ENCODE data around the gene CDH23.
"Not testable (repeated sequence)": the region's sequence is repeated elsewhere in the genome, so short reads cannot be mapped to it uniquely, and the experiment has no call there.

Gene CDH23

DNA sequence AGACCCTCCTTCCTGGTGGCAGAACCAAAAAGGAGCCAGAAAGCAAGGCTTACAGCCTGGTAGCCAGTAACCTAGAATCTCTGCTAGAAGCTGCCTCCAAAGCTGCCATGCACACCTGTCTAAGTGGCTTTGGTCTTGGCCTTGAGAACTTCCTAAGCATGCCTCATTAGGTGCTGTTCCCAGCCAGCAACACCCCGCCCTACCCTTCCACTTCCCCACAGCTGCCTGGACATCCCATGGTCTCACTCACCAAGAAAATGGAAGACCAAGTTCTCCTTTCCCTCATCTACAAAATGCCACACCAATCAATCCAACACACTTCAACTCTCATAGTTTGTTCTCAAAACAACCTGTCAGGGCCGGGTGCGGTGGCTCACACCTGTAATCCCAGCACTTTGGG is 450.1 kb downstream of the CDH23 start:
- H3K4me1 Mint-ChIP-seq (ENCODE audit: low read depth), result peaks cover 72% of the 10 kb centered on the region
- no peaks in the 10 kb centered on the region for H3K9me3 Mint-ChIP-seq
- peak overlapping the region; percentile 72 for H3K4me3 Mint-ChIP-seq
- H3K27ac Mint-ChIP-seq, result peak overlapping the region; percentile 78
- intact Hi-C loops (cut with micrococcal nuclease), result no loop called here
- peaks cover 72% of the 10 kb centered on the region for H3K36me3 Mint-ChIP-seq (ENCODE audit: low read depth)
- H3K27me3 Mint-ChIP-seq, result no peaks in the 10 kb centered on the region

DNA sequence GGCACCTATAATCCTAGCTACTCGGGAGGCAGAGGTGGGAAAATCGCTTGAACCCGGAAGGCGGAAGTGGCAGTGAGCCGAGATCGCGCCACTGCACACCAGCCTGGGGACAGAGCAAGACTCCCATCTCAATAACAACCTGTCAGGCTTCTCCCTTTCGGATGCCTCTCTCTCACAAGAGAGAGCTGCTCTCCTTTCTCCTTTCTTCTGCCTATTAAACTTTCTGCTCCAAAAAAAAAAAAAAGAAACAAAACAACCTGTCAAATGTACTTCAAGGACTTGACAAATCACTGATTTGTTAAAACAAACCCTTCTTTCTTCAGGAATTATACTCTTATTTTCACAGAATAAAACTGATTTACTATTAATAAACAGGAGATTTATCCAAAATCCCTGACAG is 450.7 kb downstream of the CDH23 start:
- H3K9me3 Mint-ChIP-seq, result no peaks in the 10 kb centered on the region
- H3K36me3 Mint-ChIP-seq (ENCODE audit: low read depth), result peaks cover 70% of the 10 kb centered on the region
- peaks cover 72% of the 10 kb centered on the region for H3K4me1 Mint-ChIP-seq (ENCODE audit: low read depth)
- intact Hi-C loops (cut with micrococcal nuclease), result no loop called here
- H3K27me3 Mint-ChIP-seq, result no peaks in the 10 kb centered on the region
- peak overlapping the region; percentile 98 for H3K4me3 Mint-ChIP-seq
- H3K27ac Mint-ChIP-seq, result peak overlapping the region; percentile 78

DNA sequence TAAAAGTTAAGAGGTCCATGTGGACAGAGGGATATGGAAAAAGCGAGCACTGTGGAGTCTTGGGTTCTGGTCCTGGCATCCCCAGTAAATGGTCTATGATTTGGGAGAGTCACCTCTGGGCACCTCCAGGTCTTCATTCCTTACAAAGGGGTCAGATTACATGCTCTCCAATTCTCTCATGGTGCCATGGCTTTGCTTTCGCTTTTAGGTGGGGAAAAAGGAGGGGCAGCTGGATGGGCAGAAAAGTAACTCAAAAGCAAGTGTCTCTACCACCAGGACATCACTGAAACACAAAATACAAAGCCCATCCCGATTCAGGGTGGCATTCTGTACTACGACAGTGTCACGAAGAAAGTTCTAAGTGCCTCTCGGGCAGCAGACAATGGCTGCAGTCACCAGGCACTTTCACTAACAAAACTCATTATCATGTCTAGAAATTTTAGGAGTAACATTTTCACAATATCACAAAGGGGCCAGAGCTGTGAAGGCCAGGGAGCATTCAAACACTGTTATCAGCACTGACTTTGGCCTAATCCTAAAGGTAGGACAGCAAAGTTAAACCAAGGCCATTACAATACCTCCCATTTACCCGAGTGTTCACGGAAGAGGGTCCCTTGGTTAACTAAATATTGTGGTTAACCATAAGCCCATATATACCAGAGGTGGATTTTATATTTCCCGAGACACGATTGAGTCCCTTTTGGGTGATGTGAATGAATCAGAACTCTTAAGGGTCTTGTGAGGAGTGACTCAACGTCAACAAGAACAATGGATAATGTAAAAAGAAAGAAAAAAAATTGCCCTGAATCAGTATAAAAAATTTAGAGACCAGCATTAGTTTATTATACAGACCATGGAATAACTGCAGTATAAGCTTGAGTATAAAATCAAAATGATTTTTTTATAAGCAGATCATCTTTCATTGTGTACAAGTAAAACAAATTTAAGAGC is 451.9 kb downstream of the CDH23 start:
- intact Hi-C loops (cut with micrococcal nuclease), result no loop called here
- Mint-ChIP-seq H3K36me3 (ENCODE audit: low read depth) (peaks cover 58% of the 10 kb centered on the region), H3K9me3 (no peaks in the 10 kb centered on the region), H3K4me1 (ENCODE audit: low read depth) (peaks cover 72% of the 10 kb centered on the region), H3K4me3 (peak overlapping the region; percentile 98), H3K27me3 (no peaks in the 10 kb centered on the region), H3K27ac (peak overlapping the region; percentile 92)

DNA sequence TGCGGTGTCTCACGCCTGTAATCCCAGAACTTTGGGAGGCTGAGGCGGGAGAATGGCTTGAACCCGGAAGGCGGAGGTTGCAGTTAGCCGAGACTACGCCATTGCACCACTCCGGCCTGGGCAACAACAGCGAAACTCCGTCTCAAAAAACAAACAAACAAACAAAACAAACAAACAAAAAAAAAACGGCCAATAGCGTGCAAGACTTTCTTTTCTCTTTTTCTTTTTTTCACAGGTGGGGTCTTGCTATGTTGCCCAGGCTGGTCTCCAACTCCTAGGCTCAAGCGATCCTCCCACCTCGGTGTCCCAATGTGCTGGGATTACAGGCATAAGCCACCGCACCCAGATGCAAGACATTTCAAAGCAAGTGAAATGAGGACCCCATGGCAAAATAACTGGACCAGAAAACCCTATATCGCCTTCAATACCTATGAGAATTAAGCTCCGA is 452.8 kb downstream of the CDH23 start:
- intact Hi-C loops (cut with micrococcal nuclease), result no loop called here
- H3K9me3 Mint-ChIP-seq, result no peaks in the 10 kb centered on the region
- H3K27ac Mint-ChIP-seq, result peak overlapping the region; percentile 92
- peaks cover 75% of the 10 kb centered on the region for H3K4me1 Mint-ChIP-seq (ENCODE audit: low read depth)
- H3K4me3 Mint-ChIP-seq, result peak overlapping the region; percentile 98
- peaks cover 56% of the 10 kb centered on the region for H3K36me3 Mint-ChIP-seq (ENCODE audit: low read depth)
- no peaks in the 10 kb centered on the region for H3K27me3 Mint-ChIP-seq

GRCh38 chr10:71850021-71850742 is 453.5 kb downstream of the CDH23 start:
- Mint-ChIP-seq H3K27me3 (no peaks in the 10 kb centered on the region), H3K4me1 (ENCODE audit: low read depth) (peaks cover 75% of the 10 kb centered on the region), H3K27ac (peak overlapping the region; percentile 92), H3K9me3 (no peaks in the 10 kb centered on the region), H3K4me3 (peak overlapping the region; percentile 98), H3K36me3 (ENCODE audit: low read depth) (peaks cover 53% of the 10 kb centered on the region)
- intact Hi-C loops (cut with micrococcal nuclease), result loop anchor here (2.0 kb wide), 1 partner anchor 39 kb away; no protein-coding TSS in a partner anchor

GRCh38 chr10:71850743-71851464 is 454.2 kb downstream of the CDH23 start, which contains the start of gene PSAP:
Gene PSAP, minus strand, starts transcription at chr10:71851251. Its CDS starts 30 bp downstream, at chr10:71851221.
- H3K27ac Mint-ChIP-seq, result peak within 1 kb of the TSS; percentile 92
- peak within 1 kb of the TSS; percentile 98 for H3K4me3 Mint-ChIP-seq
- H3K9me3 Mint-ChIP-seq, result no peaks in the 10 kb centered on the region
- peaks cover 75% of the 10 kb centered on the region for H3K4me1 Mint-ChIP-seq (ENCODE audit: low read depth)
- H3K36me3 Mint-ChIP-seq (ENCODE audit: low read depth), result peaks cover 46% of the 10 kb centered on the region
- H3K27me3 Mint-ChIP-seq, result no peaks in the 10 kb centered on the region
- intact Hi-C loops (cut with micrococcal nuclease), result loop anchor here (2.0 kb wide), 1 partner anchor 38 kb away; no protein-coding TSS in a partner anchor

DNA sequence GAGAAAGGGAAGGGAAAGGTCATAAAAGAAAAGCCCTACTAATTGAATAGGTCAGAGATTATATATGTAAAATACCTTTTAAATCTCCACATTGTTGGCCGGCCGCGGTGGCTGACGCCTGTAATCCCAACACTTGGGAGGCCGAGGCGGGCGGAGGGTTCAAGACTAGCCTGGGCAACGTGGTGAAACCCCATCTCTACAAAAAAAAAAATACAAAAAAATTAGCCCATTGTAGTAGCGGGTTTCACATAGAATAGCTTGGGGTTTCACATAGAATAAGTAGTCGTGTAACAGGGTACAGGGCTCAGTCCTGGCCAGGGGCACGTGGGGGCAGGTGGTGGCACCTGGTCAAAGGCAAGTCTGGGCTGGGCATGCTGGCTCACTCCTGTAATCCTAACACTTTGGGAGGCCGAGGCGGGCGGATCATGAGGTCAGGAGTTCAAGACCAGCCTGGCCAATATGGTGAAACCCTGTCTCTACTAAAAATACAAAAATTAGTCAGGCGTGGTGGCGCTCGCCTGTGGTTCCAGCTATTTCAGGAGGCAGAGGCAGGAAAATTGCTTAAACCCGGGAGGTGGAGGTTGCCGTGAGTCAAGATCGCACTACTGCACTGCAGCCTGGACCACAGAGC is 454.9 kb downstream of the CDH23 start:
- H3K4me3 Mint-ChIP-seq, result peak overlapping the region; percentile 98
- peak overlapping the region; percentile 92 for H3K27ac Mint-ChIP-seq
- not testable (repeated sequence) for H3K27me3 Mint-ChIP-seq, H3K9me3 Mint-ChIP-seq
- H3K4me1 Mint-ChIP-seq (ENCODE audit: low read depth), result peaks cover 76% of the 10 kb centered on the region
- H3K36me3 Mint-ChIP-seq (ENCODE audit: low read depth), result peaks cover 44% of the 10 kb centered on the region
- intact Hi-C loops (cut with micrococcal nuclease), result loop anchor here (2.0 kb wide), 1 partner anchor 37 kb away; no protein-coding TSS in a partner anchor

GRCh38 chr10:71852355-71852937 is 455.7 kb downstream of the CDH23 start:
- Mint-ChIP-seq H3K27ac (peak overlapping the region; percentile 92), H3K27me3 (no peaks in the 10 kb centered on the region), H3K36me3 (ENCODE audit: low read depth) (peaks cover 36% of the 10 kb centered on the region), H3K4me1 (ENCODE audit: low read depth) (peaks cover 74% of the 10 kb centered on the region), H3K9me3 (no peaks in the 10 kb centered on the region), H3K4me3 (peak overlapping the region; percentile 36)
- intact Hi-C loops (cut with micrococcal nuclease), result no loop called here

- intact Hi-C loops (cut with micrococcal nuclease), result no loop called here
- no peaks in the 10 kb centered on the region for H3K9me3 Mint-ChIP-seq
These were observed 457.3 kb downstream of the CDH23 start for GRCh38 chr10:71854031-71854430.

DNA sequence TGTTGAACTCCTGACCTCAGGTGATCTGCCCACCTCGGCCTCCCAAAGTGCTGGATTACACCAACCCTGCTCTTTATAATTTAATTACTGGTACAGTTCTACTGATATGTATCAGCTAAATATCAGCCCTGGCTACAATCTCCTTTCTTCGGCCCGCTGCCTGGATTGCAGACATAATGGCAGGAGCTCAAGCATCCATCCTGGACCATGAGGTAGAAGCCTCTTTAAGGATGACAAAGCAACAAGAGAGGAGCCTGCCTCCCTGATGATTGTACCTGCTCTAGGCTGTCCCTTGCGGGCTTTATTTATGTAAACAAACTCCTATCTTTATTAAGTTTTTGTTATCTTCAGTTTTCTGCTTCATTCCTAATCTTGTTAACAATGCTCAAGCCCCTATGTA is 459.9 kb downstream of the CDH23 start:
- no peaks in the 10 kb centered on the region for H3K36me3 Mint-ChIP-seq (ENCODE audit: low read depth)
- intact Hi-C loops (cut with micrococcal nuclease), result no loop called here

More at GRCh38 chr10:71854031-71854430, 457.3 kb downstream of the CDH23 start:
- H3K4me1 Mint-ChIP-seq (ENCODE audit: low read depth), result peaks cover 74% of the 10 kb centered on the region
- no peaks in the 10 kb centered on the region for H3K27me3 Mint-ChIP-seq
- H3K4me3 Mint-ChIP-seq, result no peak overlapping the region
- peaks cover 20% of the 10 kb centered on the region for H3K36me3 Mint-ChIP-seq (ENCODE audit: low read depth)
- peak overlapping the region; percentile 36 for H3K27ac Mint-ChIP-seq

GRCh38 chr10:71857934-71858890 is 461.5 kb downstream of the CDH23 start:
- intact Hi-C loops (cut with micrococcal nuclease), result no loop called here
- no peaks in the 10 kb centered on the region for H3K9me3 Mint-ChIP-seq
- H3K4me1 Mint-ChIP-seq (ENCODE audit: low read depth), result peaks cover 74% of the 10 kb centered on the region
- no peaks in the 10 kb centered on the region for H3K27me3 Mint-ChIP-seq
- H3K4me3 Mint-ChIP-seq, result peak overlapping the region; percentile 4
- H3K36me3 Mint-ChIP-seq (ENCODE audit: low read depth), result no peaks in the 10 kb centered on the region
- H3K27ac Mint-ChIP-seq, result peak overlapping the region; percentile 74

More for the DNA sequence above, 459.9 kb downstream of the CDH23 start:
- Mint-ChIP-seq H3K27me3 (no peaks in the 10 kb centered on the region), H3K4me1 (ENCODE audit: low read depth) (peaks cover 87% of the 10 kb centered on the region), H3K9me3 (no peaks in the 10 kb centered on the region), H3K4me3 (no peak overlapping the region), H3K27ac (peak overlapping the region; percentile 27)

All from dendritic cell treated with granulocyte-macrophage colony-stimulating factor and Interleukin-4, amounts not matched to agents 40 ng/mL and 50 ng/mL, for 4 days (primary cell).